ENCODE results near the gene AADAT. TPM values are rescaled to one million over a fixed set of nuclear protein-coding genes. Genes with fewer than 3 reads are reported as not detected.
A peak's percentile ranks its signal among the peaks of the same experiment; 100 is the strongest.

Gene AADAT
- total and polyA plus RNA-seq, 9 donors, result 3.1 to 11.3 (median 5.1) TPM

DNA sequence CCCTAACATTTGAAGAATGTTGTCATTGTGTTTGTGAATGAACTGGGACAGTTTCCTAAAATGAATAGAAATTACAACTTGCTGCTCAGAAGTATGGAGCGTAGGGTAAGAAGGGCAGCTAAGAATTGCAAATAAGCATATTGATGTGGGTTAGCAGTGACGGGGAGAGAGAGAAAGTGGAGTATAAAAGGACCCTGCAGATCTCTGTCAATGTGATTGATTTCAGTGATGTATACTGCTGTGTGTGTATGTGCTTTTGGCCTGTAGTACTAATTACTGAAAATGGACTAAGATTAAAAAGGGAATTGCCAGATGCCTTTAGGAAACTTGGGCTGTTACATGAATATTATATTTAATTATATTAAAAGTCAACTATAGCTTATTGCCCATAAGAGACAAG is 55.8 kb downstream of the AADAT start:
- Histone ChIP-seq H3K4me1 (ENCODE audit: insufficient read depth) (no peaks in the 10 kb centered on the region), H3K27me3 (no peaks in the 10 kb centered on the region), H3K36me3 (no peaks in the 10 kb centered on the region), H3K4me3 (no peak overlapping the region), H3K9me3 (no peaks in the 10 kb centered on the region), H3K27ac (no peak overlapping the region)
- TF ChIP-seq POLR2A (IDR thresholded peaks at IDR 0.05) (no peak), CTCF (IDR thresholded peaks at IDR 0.05) (no peak), EP300 (IDR thresholded peaks at IDR 0.05) (no peak)
- intact Hi-C loops (cut with DNase I), result no loop called here
- 87 to 91% (median 90%) methylated on average over 2 of the region's 2 CpGs for WGBS, 3 donors
- DNase-seq, result no peak

DNA sequence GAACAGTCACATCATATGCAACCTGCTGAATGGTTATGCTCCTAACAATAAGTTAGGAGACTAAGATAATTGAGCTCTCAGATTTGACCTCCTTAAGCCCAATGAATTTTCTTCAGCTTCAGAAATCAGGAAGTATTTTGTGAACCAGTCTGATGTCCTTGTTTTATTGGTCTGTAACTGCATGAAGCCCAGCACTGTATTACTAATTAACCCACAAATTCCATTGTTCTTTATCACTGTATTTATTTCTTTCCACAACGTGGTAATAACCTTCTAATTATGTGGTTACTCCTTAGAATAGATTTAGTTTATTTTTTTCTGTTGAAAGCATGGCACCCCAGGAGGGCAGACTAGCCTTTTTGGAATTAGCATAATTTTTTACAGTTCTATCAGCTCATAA is 59.6 kb downstream of the AADAT start:
- WGBS, 3 donors, result 11 to 24% (median 18%) methylated on average over 1 of the region's 1 CpG
- intact Hi-C loops (cut with DNase I), result no loop called here

GRCh38 chr4:170027181-170027829 is 62.5 kb downstream of the AADAT start:
- TF ChIP-seq CTCF (IDR thresholded peaks at IDR 0.05) (no peak), POLR2A (IDR thresholded peaks at IDR 0.05) (peak; percentile 32), EP300 (IDR thresholded peaks at IDR 0.05) (no peak)
- Histone ChIP-seq H3K27ac (no peak overlapping the region), H3K9me3 (no peaks in the 10 kb centered on the region), H3K27me3 (no peaks in the 10 kb centered on the region), H3K4me1 (ENCODE audit: insufficient read depth) (peaks cover 6% of the 10 kb centered on the region), H3K4me3 (peak overlapping the region; percentile 86), H3K36me3 (no peaks in the 10 kb centered on the region)
- WGBS, 3 donors, result 3 to 4% (median 3%) methylated on average over 37 of the region's 37 CpGs
- DNase-seq, result peak; percentile 83 to 93 (median 92)
- intact Hi-C loops (cut with DNase I), result no loop called here

More for the DNA sequence above, 59.6 kb downstream of the AADAT start:
- H3K36me3 ChIP-seq, result no peaks in the 10 kb centered on the region
- no peak overlapping the region for H3K27ac ChIP-seq
- DNase-seq, result no peak
- no peak overlapping the region for H3K4me3 ChIP-seq
- H3K4me1 ChIP-seq (ENCODE audit: insufficient read depth), result peaks cover 6% of the 10 kb centered on the region
- H3K27me3 ChIP-seq, result no peaks in the 10 kb centered on the region
- no peaks in the 10 kb centered on the region for H3K9me3 ChIP-seq
- TF ChIP-seq CTCF (IDR thresholded peaks at IDR 0.05) (no peak), EP300 (IDR thresholded peaks at IDR 0.05) (no peak), POLR2A (IDR thresholded peaks at IDR 0.05) (no peak)

GRCh38 chr4:170026253-170027021 is 63.3 kb downstream of the AADAT start, which contains the start of gene MFAP3L:
Gene MFAP3L, minus strand, starts transcription at chr4:170026395. Its CDS starts 20,518 bp downstream, at chr4:170005877.
- peak; percentile 72 to 88 (median 81) for DNase-seq
- peak within 1 kb of the TSS; percentile 86 for H3K4me3 ChIP-seq
- H3K36me3 ChIP-seq, result no peaks in the 10 kb centered on the region
- intact Hi-C loops (cut with DNase I), result no loop called here
- 0 to 1% (median 0%) methylated on average over 60 to 86 of the region's 86 CpGs for WGBS, 3 donors
- H3K27ac ChIP-seq, result no peak within 1 kb of the TSS
- peaks cover 6% of the 10 kb centered on the region for H3K4me1 ChIP-seq (ENCODE audit: insufficient read depth)
- H3K9me3 ChIP-seq, result no peaks in the 10 kb centered on the region
- TF ChIP-seq CTCF (IDR thresholded peaks at IDR 0.05), result no peak
- peak; percentile 35 for TF ChIP-seq POLR2A (IDR thresholded peaks at IDR 0.05)
- H3K27me3 ChIP-seq, result no peaks in the 10 kb centered on the region

Data from ovary (tissue), 9 donors.